CD4-positive, alpha-beta T cell (primary cell): ENCODE data around the gene CKLF. TPM values are rescaled to one million over a fixed set of nuclear protein-coding genes. Genes with fewer than 3 reads are reported as not detected.
"Not testable (repeated sequence)": the region's sequence is repeated elsewhere in the genome, so short reads cannot be mapped to it uniquely, and the experiment has no call there.

Experiments
- ATAC-seq: fragments of 200-7000 bp; cut with Tn5 transposase; one replicate; pipeline ENCODE4 v1.10.0; 2022; ENCODE audit warnings: mild to moderate bottlenecking; ENCODE audit not compliant: poor library complexity
- CTCF ChIA-PET: fragments of 350-600 bp; sonication (Branson Sonifier 250); formaldehyde crosslinking; loops from one replicate; lab custom pipeline; 2021; ENCODE audit warnings: antibody characterized with exemption, inconsistent platforms; lab: Charles Lee
- POLR2A ChIA-PET: fragments of 350-600 bp; sonication (Branson Sonifier 250); formaldehyde crosslinking; loops from one replicate; lab custom pipeline; 2021; ENCODE audit warnings: antibody characterized with exemption, inconsistent platforms; lab: Charles Lee
- DNase-seq, 14 experiments: peaks; one replicate each; pipeline ENCODE4 v3.0.0-alpha.2; 2013 to 2020; ENCODE audit warnings: mixed read lengths in 2 of 14
- H3K27ac ChIP-seq, 2 donors: one replicate each; pipeline versions ENCODE4 v1.5.1 to v1.7.0; 2013; ENCODE audit warnings: low read length in 2 of 2, low read depth in 1 of 2, mild to moderate bottlenecking in 1 of 2
- H3K27me3 ChIP-seq, 2 experiments: 1 replicate in 1 of 2; 2 replicates in 1 of 2; pipeline versions ENCODE4 v1.6.1 to v1.7.0; 2013; ENCODE audit warnings: low read length in 2 of 2, control low read depth in 1 of 2, mild to moderate bottlenecking in 1 of 2, moderate library complexity in 1 of 2; ENCODE audit not compliant: insufficient read depth in 2 of 2, control insufficient read depth in 1 of 2
- H3K36me3 ChIP-seq: one replicate; pipeline ENCODE4 v1.6.1; 2013; ENCODE audit warnings: low read length, control low read depth; ENCODE audit not compliant: insufficient read depth
- H3K4me1 ChIP-seq: one replicate; pipeline ENCODE4 v1.6.1; 2013; ENCODE audit warnings: low read length, control low read depth; ENCODE audit not compliant: insufficient read depth
- H3K4me3 ChIP-seq: one replicate; pipeline ENCODE4 v1.5.1; 2013; ENCODE audit warnings: mild to moderate bottlenecking, low read length, moderate library complexity
- H3K9me3 ChIP-seq, 2 experiments: 1 replicate in 1 of 2; 2 replicates in 1 of 2; pipeline versions ENCODE4 v1.6.1 to v1.7.0; 2013; ENCODE audit warnings: low read length in 2 of 2, mild to moderate bottlenecking in 2 of 2, control low read depth in 1 of 2, moderate library complexity in 1 of 2; ENCODE audit not compliant: control insufficient read depth in 1 of 2, insufficient read depth in 1 of 2
- H3K27ac Mint-ChIP-seq: one replicate; pipeline ENCODE4 v1.8.0; 2020; ENCODE audit warnings: mixed read lengths
- H3K27me3 Mint-ChIP-seq: one replicate; pipeline ENCODE4 v1.8.0; 2021; ENCODE audit warnings: mixed read lengths
- H3K36me3 Mint-ChIP-seq: one replicate; pipeline ENCODE4 v1.8.0; 2021; ENCODE audit warnings: low read depth, mixed read lengths
- H3K4me1 Mint-ChIP-seq: one replicate; pipeline ENCODE4 v1.8.0; 2021; ENCODE audit warnings: low read depth, mixed read lengths
- H3K4me3 Mint-ChIP-seq: one replicate; pipeline ENCODE4 v1.8.0; 2020; ENCODE audit warnings: mild to moderate bottlenecking, mixed read lengths
- H3K9me3 Mint-ChIP-seq: one replicate; pipeline ENCODE4 v1.8.0; 2020; ENCODE audit warnings: mixed read lengths
- intact Hi-C, 2 experiments: fragments of 100-400 bp; cut with DNase I in 1 of 2; cut with micrococcal nuclease in 1 of 2; formaldehyde crosslinking; loops; one replicate each; pipeline versions ENCODE4 v1.15.1 to v1.9.0; 2023 to 2025; cut with DNase I, micrococcal nuclease
- total RNA-seq, 174 experiments: library from RNA in 2 of 174; stranded (reverse) in 2 of 174; gene quantifications; one replicate each; pipeline ENCODE4 v1.2.3 and lab custom pipeline; 2021 to 2026
- TF ChIP-seq, protein P1 (sequence below): fragments of 200-600 bp; IDR thresholded peaks from one replicate; pipeline ENCODE4 v1.8.0; 2022; ENCODE audit warnings: antibody characterized with exemption, mild to moderate bottlenecking

CKLF gene
- total RNA-seq, 2 experiments from 2014 or later = 10.6 to 14.1 TPM

- not testable (repeated sequence) for H3K36me3 Mint-ChIP-seq, H3K4me3 Mint-ChIP-seq, H3K9me3 ChIP-seq, ATAC-seq, H3K27me3 Mint-ChIP-seq, H3K27me3 ChIP-seq, H3K4me3 ChIP-seq, H3K9me3 Mint-ChIP-seq, H3K36me3 ChIP-seq, DNase-seq
- H3K27ac ChIP-seq = peak overlapping the region in 1 of 2 donors; percentile 93
- Mint-ChIP-seq H3K27ac (peak overlapping the region; percentile 94), H3K4me1 (peaks cover 45% of the 10 kb centered on the region)
- POLR2A ChIA-PET = interaction anchor here (0.9 to 1.2 kb wide), 2 partner anchors 9 to 37 kb away, joined by 3 to 9 read pairs; partner anchors contain the start of gene CKLF
- intact Hi-C loops = loop anchor here in 1 of 2 experiments (5.0 kb wide), 1 partner anchor 37 kb away; the partner anchor contains the start of genes CKLF and TK2
- peaks cover 74% of the 10 kb centered on the region for H3K4me1 ChIP-seq
- CTCF ChIA-PET = interaction anchor here (0.6 to 1.2 kb wide), 7 partner anchors 18 to 94 kb away, joined by 3 to 5 read pairs (median 4); no protein-coding TSS in a partner anchor
Measured at GRCh38 chr16:66514980-66515595, 37.3 kb upstream of the CKLF start.

GRCh38 chr16:66515596-66516508 is 36.5 kb upstream of the CKLF start:
- Mint-ChIP-seq H3K27ac (peak overlapping the region; percentile 94), H3K4me1 (peaks cover 52% of the 10 kb centered on the region), H3K9me3 (no peaks in the 10 kb centered on the region), H3K27me3 (no peaks in the 10 kb centered on the region), H3K36me3 (no peaks in the 10 kb centered on the region), H3K4me3 (peak overlapping the region; percentile 70)
- POLR2A ChIA-PET = interaction anchor here (0.9 to 1.2 kb wide), 2 partner anchors 9 to 36 kb away, joined by 3 to 9 read pairs; partner anchors contain the start of gene CKLF
- no peaks in the 10 kb centered on the region for H3K27me3 ChIP-seq
- H3K36me3 ChIP-seq = peaks cover 6% of the 10 kb centered on the region
- peak overlapping the region; percentile 86 to 93 for H3K27ac ChIP-seq
- no peaks in the 10 kb centered on the region for H3K9me3 ChIP-seq
- H3K4me3 ChIP-seq = no peak overlapping the region
- peak in 3 of 14 experiments; percentile 34 to 43 (median 41) for DNase-seq
- TF ChIP-seq, protein P1, sequence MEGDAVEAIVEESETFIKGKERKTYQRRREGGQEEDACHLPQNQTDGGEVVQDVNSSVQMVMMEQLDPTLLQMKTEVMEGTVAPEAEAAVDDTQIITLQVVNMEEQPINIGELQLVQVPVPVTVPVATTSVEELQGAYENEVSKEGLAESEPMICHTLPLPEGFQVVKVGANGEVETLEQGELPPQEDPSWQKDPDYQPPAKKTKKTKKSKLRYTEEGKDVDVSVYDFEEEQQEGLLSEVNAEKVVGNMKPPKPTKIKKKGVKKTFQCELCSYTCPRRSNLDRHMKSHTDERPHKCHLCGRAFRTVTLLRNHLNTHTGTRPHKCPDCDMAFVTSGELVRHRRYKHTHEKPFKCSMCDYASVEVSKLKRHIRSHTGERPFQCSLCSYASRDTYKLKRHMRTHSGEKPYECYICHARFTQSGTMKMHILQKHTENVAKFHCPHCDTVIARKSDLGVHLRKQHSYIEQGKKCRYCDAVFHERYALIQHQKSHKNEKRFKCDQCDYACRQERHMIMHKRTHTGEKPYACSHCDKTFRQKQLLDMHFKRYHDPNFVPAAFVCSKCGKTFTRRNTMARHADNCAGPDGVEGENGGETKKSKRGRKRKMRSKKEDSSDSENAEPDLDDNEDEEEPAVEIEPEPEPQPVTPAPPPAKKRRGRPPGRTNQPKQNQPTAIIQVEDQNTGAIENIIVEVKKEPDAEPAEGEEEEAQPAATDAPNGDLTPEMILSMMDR = no peak
- no peak for ATAC-seq
- intact Hi-C loops = loop anchor here (2.0 to 5.0 kb wide), 2 partner anchors 35 to 36 kb away; partner anchors contain the start of genes TK2 (in 2 of the 2) and CKLF (in 1 of the 2)
- CTCF ChIA-PET = interaction anchor here (0.6 to 1.2 kb wide), 7 partner anchors 17 to 93 kb away, joined by 3 to 5 read pairs (median 4); no protein-coding TSS in a partner anchor
- H3K4me1 ChIP-seq = peaks cover 81% of the 10 kb centered on the region

DNA sequence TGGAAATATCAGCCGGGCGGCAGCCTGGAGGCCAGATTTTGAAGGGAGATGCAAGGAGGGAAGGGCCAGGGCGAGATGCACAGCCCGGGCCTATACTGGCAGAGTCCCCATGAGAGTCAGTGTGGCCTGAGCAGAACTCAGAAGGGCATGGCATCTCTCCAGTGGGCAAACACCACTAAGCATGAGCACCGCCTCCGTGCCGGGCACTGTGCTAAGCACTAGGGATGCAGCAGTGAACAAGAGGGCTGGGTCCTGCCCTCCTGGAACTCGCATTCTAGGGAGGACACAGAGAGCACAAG is 35.9 kb upstream of the CKLF start:
- Mint-ChIP-seq H3K4me1 (peaks cover 59% of the 10 kb centered on the region), H3K27ac (peak overlapping the region; percentile 94), H3K4me3 (peak overlapping the region; percentile 70), H3K9me3 (no peaks in the 10 kb centered on the region), H3K27me3 (no peaks in the 10 kb centered on the region), H3K36me3 (no peaks in the 10 kb centered on the region)
- ATAC-seq (no peak), DNase-seq (no peak)
- Histone ChIP-seq H3K4me3 (no peak overlapping the region), H3K27me3 (no peaks in the 10 kb centered on the region), H3K4me1 (peaks cover 81% of the 10 kb centered on the region), H3K9me3 (no peaks in the 10 kb centered on the region), H3K36me3 (peaks cover 3% of the 10 kb centered on the region), H3K27ac (peak overlapping the region; percentile 86 to 93)
- TF ChIP-seq, protein P1 = no peak
- POLR2A ChIA-PET = interaction anchor here (1.2 kb wide), 1 partner anchor 36 kb away, joined by 9 read pairs; the partner anchor contains the start of gene CKLF
- CTCF ChIA-PET = interaction anchor here (1.2 kb wide), 3 partner anchors 30 to 92 kb away, joined by 3 to 4 read pairs (median 4); no protein-coding TSS in a partner anchor
- intact Hi-C loops = loop anchor here (2.0 to 5.0 kb wide), 2 partner anchors 34 to 36 kb away; partner anchors contain the start of genes TK2 (in 2 of the 2) and CKLF (in 1 of the 2)
